Activated CD8-positive, alpha-beta memory T cell treated with anti-CD3 and anti-CD28 coated beads, Interleukin-2, amount 10 ng/mL, durations not matched to agents 7 days and 5 days (primary cell): Measurements from ENCODE around the gene ARHGEF10L. TPM values are rescaled to one million over a fixed set of nuclear protein-coding genes. Genes with fewer than 3 reads are reported as not detected.

Experiments
- ATAC-seq: fragments of 150-1000 bp; cut with Tn5 transposase; one replicate; pipeline ENCODE4 v1.10.0; 2021; ENCODE audit warnings: moderate library complexity
- CTCF ChIA-PET: fragments of 350-600 bp; sonication (Branson Sonifier 250); formaldehyde crosslinking; loops from one replicate; lab custom pipeline; 2021; ENCODE audit warnings: antibody characterized with exemption; lab: Charles Lee
- DNase-seq: peaks from one replicate; pipeline ENCODE4 v3.0.0-alpha.2; 2020
- H3K27ac Mint-ChIP-seq: one replicate; pipeline ENCODE4 v1.8.0; 2021; ENCODE audit warnings: mild to moderate bottlenecking, mixed read lengths
- H3K27me3 Mint-ChIP-seq: one replicate; pipeline ENCODE4 v1.8.0; 2021; ENCODE audit warnings: mixed read lengths
- H3K36me3 Mint-ChIP-seq: one replicate; pipeline ENCODE4 v1.8.0; 2021; ENCODE audit warnings: mild to moderate bottlenecking, mixed read lengths
- H3K4me1 Mint-ChIP-seq: one replicate; pipeline ENCODE4 v1.8.0; 2021; ENCODE audit warnings: mixed read lengths
- H3K4me3 Mint-ChIP-seq: one replicate; pipeline ENCODE4 v1.8.0; 2021; ENCODE audit warnings: mild to moderate bottlenecking, moderate library complexity, mixed read lengths
- H3K9me3 Mint-ChIP-seq: one replicate; pipeline ENCODE4 v1.8.0; 2022; ENCODE audit warnings: low read depth, mixed read lengths
- total RNA-seq, 2 experiments: library from RNA; stranded (reverse); gene quantifications; one replicate each; pipeline ENCODE4 v1.2.3, GENCODE V29; 2021

Gene ARHGEF10L
- total RNA-seq, 2 experiments from 2014 or later: not detected

- no peak overlapping the region for H3K27ac Mint-ChIP-seq
- no peak for ATAC-seq
- no peak for DNase-seq
- H3K4me1 Mint-ChIP-seq: no peaks in the 10 kb centered on the region
- H3K36me3 Mint-ChIP-seq: no peaks in the 10 kb centered on the region
- H3K9me3 Mint-ChIP-seq: no peaks in the 10 kb centered on the region
- H3K27me3 Mint-ChIP-seq: no peaks in the 10 kb centered on the region
- CTCF ChIA-PET: no interaction called here
- no peak overlapping the region for H3K4me3 Mint-ChIP-seq
These were observed 145.3 kb downstream of the ARHGEF10L start for GRCh38 chr1:17684810-17685209.

- Mint-ChIP-seq H3K27me3 (no peaks in the 10 kb centered on the region), H3K36me3 (no peaks in the 10 kb centered on the region), H3K27ac (no peak overlapping the region), H3K4me1 (no peaks in the 10 kb centered on the region), H3K9me3 (no peaks in the 10 kb centered on the region), H3K4me3 (no peak overlapping the region)
- DNase-seq (no peak), ATAC-seq (no peak)
- CTCF ChIA-PET: no interaction called here
These were observed 146.8 kb downstream of the ARHGEF10L start for GRCh38 chr1:17686258-17686657.

- Mint-ChIP-seq H3K36me3 (no peaks in the 10 kb centered on the region), H3K27me3 (no peaks in the 10 kb centered on the region), H3K4me3 (no peak overlapping the region), H3K4me1 (no peaks in the 10 kb centered on the region), H3K27ac (no peak overlapping the region), H3K9me3 (no peaks in the 10 kb centered on the region)
- ATAC-seq (no peak), DNase-seq (no peak)
- CTCF ChIA-PET: interaction anchor here (0.8 kb wide), 1 partner anchor 105 kb away, joined by 3 read pairs; no protein-coding TSS in a partner anchor
These were observed 147.6 kb downstream of the ARHGEF10L start for GRCh38 chr1:17687145-17687544.

- ATAC-seq (no peak), DNase-seq (no peak)
- no peak overlapping the region for H3K27ac Mint-ChIP-seq
- no peaks in the 10 kb centered on the region for H3K9me3 Mint-ChIP-seq
- CTCF ChIA-PET: no interaction called here
- no peaks in the 10 kb centered on the region for H3K36me3 Mint-ChIP-seq
- no peaks in the 10 kb centered on the region for H3K4me1 Mint-ChIP-seq
- no peak overlapping the region for H3K4me3 Mint-ChIP-seq
- H3K27me3 Mint-ChIP-seq: no peaks in the 10 kb centered on the region
These were observed 148.8 kb downstream of the ARHGEF10L start for GRCh38 chr1:17688217-17688810.

GRCh38 chr1:17689011-17689410, 149.5 kb downstream of the ARHGEF10L start:
- Mint-ChIP-seq H3K27ac (no peak overlapping the region), H3K27me3 (no peaks in the 10 kb centered on the region), H3K36me3 (no peaks in the 10 kb centered on the region), H3K4me3 (no peak overlapping the region), H3K9me3 (no peaks in the 10 kb centered on the region), H3K4me1 (no peaks in the 10 kb centered on the region)
- ATAC-seq (no peak), DNase-seq (no peak)
- CTCF ChIA-PET: no interaction called here

GRCh38 chr1:17690906-17691634, 151.6 kb downstream of the ARHGEF10L start:
- no peak for ATAC-seq
- CTCF ChIA-PET: no interaction called here
- Mint-ChIP-seq H3K27ac (no peak overlapping the region), H3K36me3 (no peaks in the 10 kb centered on the region), H3K27me3 (no peaks in the 10 kb centered on the region), H3K4me3 (no peak overlapping the region), H3K9me3 (no peaks in the 10 kb centered on the region), H3K4me1 (no peaks in the 10 kb centered on the region)
- DNase-seq: no peak

GRCh38 chr1:17692645-17693044, 153.1 kb downstream of the ARHGEF10L start:
- CTCF ChIA-PET: no interaction called here
- Mint-ChIP-seq H3K27ac (no peak overlapping the region), H3K27me3 (no peaks in the 10 kb centered on the region), H3K9me3 (no peaks in the 10 kb centered on the region), H3K36me3 (no peaks in the 10 kb centered on the region), H3K4me3 (no peak overlapping the region), H3K4me1 (no peaks in the 10 kb centered on the region)
- ATAC-seq (no peak), DNase-seq (no peak)

- no peak for DNase-seq
- H3K4me3 Mint-ChIP-seq: no peak overlapping the region
- H3K27me3 Mint-ChIP-seq: no peaks in the 10 kb centered on the region
- ATAC-seq: no peak
- CTCF ChIA-PET: no interaction called here
- no peak overlapping the region for H3K27ac Mint-ChIP-seq
- H3K4me1 Mint-ChIP-seq: no peaks in the 10 kb centered on the region
- H3K36me3 Mint-ChIP-seq: no peaks in the 10 kb centered on the region
- H3K9me3 Mint-ChIP-seq: no peaks in the 10 kb centered on the region
These were observed 157.2 kb downstream of the ARHGEF10L start for GRCh38 chr1:17696417-17697301.

GRCh38 chr1:17697458-17697857, 158.0 kb downstream of the ARHGEF10L start:
- no peak for DNase-seq
- Mint-ChIP-seq H3K36me3 (no peaks in the 10 kb centered on the region), H3K27ac (no peak overlapping the region), H3K4me1 (no peaks in the 10 kb centered on the region), H3K27me3 (no peaks in the 10 kb centered on the region), H3K9me3 (no peaks in the 10 kb centered on the region), H3K4me3 (no peak overlapping the region)
- CTCF ChIA-PET: no interaction called here
- ATAC-seq: no peak

- CTCF ChIA-PET: no interaction called here
- Mint-ChIP-seq H3K27ac (no peak overlapping the region), H3K27me3 (no peaks in the 10 kb centered on the region), H3K4me3 (no peak overlapping the region), H3K4me1 (no peaks in the 10 kb centered on the region), H3K36me3 (no peaks in the 10 kb centered on the region), H3K9me3 (no peaks in the 10 kb centered on the region)
- ATAC-seq: no peak
- no peak for DNase-seq
These were observed 160.1 kb downstream of the ARHGEF10L start for GRCh38 chr1:17699581-17699980.

- Mint-ChIP-seq H3K27ac (no peak overlapping the region), H3K36me3 (no peaks in the 10 kb centered on the region), H3K9me3 (no peaks in the 10 kb centered on the region), H3K27me3 (no peaks in the 10 kb centered on the region), H3K4me3 (no peak overlapping the region), H3K4me1 (no peaks in the 10 kb centered on the region)
- no peak for DNase-seq
- ATAC-seq: no peak
- CTCF ChIA-PET: no interaction called here
These were observed 161.7 kb downstream of the ARHGEF10L start for GRCh38 chr1:17700945-17701810.

- H3K27me3 Mint-ChIP-seq: no peaks in the 10 kb centered on the region
- no peaks in the 10 kb centered on the region for H3K9me3 Mint-ChIP-seq
- no peaks in the 10 kb centered on the region for H3K36me3 Mint-ChIP-seq
- no peaks in the 10 kb centered on the region for H3K4me1 Mint-ChIP-seq
- H3K27ac Mint-ChIP-seq: no peak overlapping the region
- DNase-seq: no peak
- no peak for ATAC-seq
- no peak overlapping the region for H3K4me3 Mint-ChIP-seq
- CTCF ChIA-PET: interaction anchor here (0.7 kb wide), 1 partner anchor 1298 kb away, joined by 3 read pairs; no protein-coding TSS in a partner anchor
These were observed 164.7 kb downstream of the ARHGEF10L start for GRCh38 chr1:17704176-17704575.

GRCh38 chr1:17706445-17706844, 166.9 kb downstream of the ARHGEF10L start:
- no peak overlapping the region for H3K27ac Mint-ChIP-seq
- no peaks in the 10 kb centered on the region for H3K9me3 Mint-ChIP-seq
- ATAC-seq (no peak), DNase-seq (no peak)
- H3K36me3 Mint-ChIP-seq: no peaks in the 10 kb centered on the region
- no peaks in the 10 kb centered on the region for H3K4me1 Mint-ChIP-seq
- no peaks in the 10 kb centered on the region for H3K27me3 Mint-ChIP-seq
- H3K4me3 Mint-ChIP-seq: no peak overlapping the region
- CTCF ChIA-PET: no interaction called here
